WTC11 (cell line): ENCODE results near the gene PRR12. TPM values are rescaled to one million over a fixed set of nuclear protein-coding genes. Genes with fewer than 3 reads are reported as not detected.

Source experiments
- ATAC-seq: fragments of 200-7000 bp; cut with Tn5 transposase; 2 replicates; pipeline ENCODE4 v1.10.0; 2021; ENCODE audit warnings: mild to moderate bottlenecking, moderate library complexity
- CTCF ChIA-PET: fragments of 300-600 bp; sonication (Branson Sonifier 250); formaldehyde crosslinking; loops from one replicate; lab custom pipeline; 2021; ENCODE audit warnings: antibody characterized with exemption; lab: Charles Lee
- POLR2A ChIA-PET: fragments of 350-600 bp; sonication (Branson Sonifier 250); formaldehyde crosslinking; loops from one replicate; lab custom pipeline; 2021; ENCODE audit warnings: antibody characterized with exemption; lab: Charles Lee
- DNase-seq: peaks from one replicate; pipeline ENCODE4 v3.0.0; 2021; ENCODE audit warnings: low spot score
- H3K27ac Mint-ChIP-seq: 2 replicates; pipeline ENCODE4 v1.8.0; 2021; ENCODE audit warnings: mixed read lengths
- H3K27me3 Mint-ChIP-seq: 2 replicates; pipeline ENCODE4 v1.8.0; 2021; ENCODE audit warnings: low read depth, mild to moderate bottlenecking, moderate library complexity, mixed read lengths
- H3K36me3 Mint-ChIP-seq: 2 replicates; pipeline ENCODE4 v1.8.0; 2021; ENCODE audit warnings: mixed read lengths
- H3K4me1 Mint-ChIP-seq: 2 replicates; pipeline ENCODE4 v1.8.0; 2022; ENCODE audit warnings: mixed read lengths
- H3K4me3 Mint-ChIP-seq: 2 replicates; pipeline ENCODE4 v1.8.0; 2021; ENCODE audit warnings: mild to moderate bottlenecking, moderate library complexity, mixed read lengths
- H3K9me3 Mint-ChIP-seq: 2 replicates; pipeline ENCODE4 v1.8.0; 2021; ENCODE audit warnings: mixed read lengths
- CREM ChIP-seq: sonication (generic); formaldehyde crosslinking; IDR thresholded peaks from 2 replicates; pipeline ENCODE4 v1.8.1; 2022; ENCODE audit warnings: mild to moderate bottlenecking, missing genetic modification reagents, moderate library complexity
- ETV6 ChIP-seq: sonication (generic); formaldehyde crosslinking; IDR thresholded peaks from 2 replicates; pipeline ENCODE4 v1.8.1; 2022; ENCODE audit warnings: mild to moderate bottlenecking, missing genetic modification reagents
- GABPB1 ChIP-seq: sonication (generic); formaldehyde crosslinking; IDR thresholded peaks from 2 replicates; pipeline ENCODE4 v1.8.1; 2023; ENCODE audit warnings: mild to moderate bottlenecking, missing genetic modification reagents
- HMGA2 ChIP-seq: fragments of 250-450 bp; sonication (Bioruptor Pico); IDR thresholded peaks from 2 replicates; pipeline ENCODE4 v1.4.0; 2021; ENCODE audit warnings: mild to moderate bottlenecking, moderate library complexity
- PRRX2 ChIP-seq: fragments of 250-450 bp; sonication (Bioruptor Pico); IDR thresholded peaks from 2 replicates; pipeline ENCODE4 v1.8.0; 2021; ENCODE audit warnings: mild to moderate bottlenecking
- RORB ChIP-seq: fragments of 250-450 bp; sonication (Bioruptor Pico); IDR thresholded peaks from 2 replicates; pipeline ENCODE4 v1.9.0; 2021; ENCODE audit warnings: mild to moderate bottlenecking
- ZNF219 ChIP-seq: sonication (generic); formaldehyde crosslinking; IDR thresholded peaks from 2 replicates; pipeline ENCODE4 v1.8.0; 2023; ENCODE audit warnings: missing genetic modification reagents, mild to moderate bottlenecking, borderline replicate concordance
- ZNF423 ChIP-seq: fragments of 250-450 bp; sonication (Bioruptor Pico); IDR thresholded peaks from 2 replicates; pipeline ENCODE4 v2.1.2; 2022; ENCODE audit warnings: mild to moderate bottlenecking, moderate library complexity
- total RNA-seq: library from RNA; stranded (reverse); gene quantifications from 3 replicates; pipeline ENCODE4 v1.2.3, GENCODE V29; 2021
- TF ChIP-seq, protein P1 (sequence below): fragments of 250-450 bp; sonication (Bioruptor Pico); IDR thresholded peaks from 2 replicates; pipeline ENCODE4 v1.9.0; 2021; ENCODE audit warnings: mild to moderate bottlenecking
- TF ChIP-seq, protein P2 (sequence below): sonication (generic); formaldehyde crosslinking; IDR thresholded peaks from 2 replicates; pipeline ENCODE4 v1.8.1; 2022; ENCODE audit warnings: low read depth, missing genetic modification reagents, borderline replicate concordance
- TF ChIP-seq, protein P3 (sequence below): sonication (generic); formaldehyde crosslinking; IDR thresholded peaks from 2 replicates; pipeline ENCODE4 v1.8.1; 2023; ENCODE audit warnings: mild to moderate bottlenecking, moderate library complexity, missing genetic modification reagents
- TF ChIP-seq, protein P4 (sequence below): sonication (generic); formaldehyde crosslinking; IDR thresholded peaks from 2 replicates; pipeline ENCODE4 v1.8.0; 2022; ENCODE audit warnings: mild to moderate bottlenecking, missing genetic modification reagents
- TF ChIP-seq, protein P5 (sequence below): fragments of 250-450 bp; sonication (Bioruptor Pico); IDR thresholded peaks from 2 replicates; pipeline ENCODE4 v1.9.0; 2021; ENCODE audit warnings: mild to moderate bottlenecking, borderline replicate concordance
- TF ChIP-seq, protein P6 (sequence below): sonication (generic); formaldehyde crosslinking; IDR thresholded peaks from 2 replicates; pipeline ENCODE4 v1.8.1; 2022; ENCODE audit warnings: missing genetic modification reagents, borderline replicate concordance

PRR12 gene
- total RNA-seq, 1 experiment from 2014 or later = 86.1 TPM

DNA sequence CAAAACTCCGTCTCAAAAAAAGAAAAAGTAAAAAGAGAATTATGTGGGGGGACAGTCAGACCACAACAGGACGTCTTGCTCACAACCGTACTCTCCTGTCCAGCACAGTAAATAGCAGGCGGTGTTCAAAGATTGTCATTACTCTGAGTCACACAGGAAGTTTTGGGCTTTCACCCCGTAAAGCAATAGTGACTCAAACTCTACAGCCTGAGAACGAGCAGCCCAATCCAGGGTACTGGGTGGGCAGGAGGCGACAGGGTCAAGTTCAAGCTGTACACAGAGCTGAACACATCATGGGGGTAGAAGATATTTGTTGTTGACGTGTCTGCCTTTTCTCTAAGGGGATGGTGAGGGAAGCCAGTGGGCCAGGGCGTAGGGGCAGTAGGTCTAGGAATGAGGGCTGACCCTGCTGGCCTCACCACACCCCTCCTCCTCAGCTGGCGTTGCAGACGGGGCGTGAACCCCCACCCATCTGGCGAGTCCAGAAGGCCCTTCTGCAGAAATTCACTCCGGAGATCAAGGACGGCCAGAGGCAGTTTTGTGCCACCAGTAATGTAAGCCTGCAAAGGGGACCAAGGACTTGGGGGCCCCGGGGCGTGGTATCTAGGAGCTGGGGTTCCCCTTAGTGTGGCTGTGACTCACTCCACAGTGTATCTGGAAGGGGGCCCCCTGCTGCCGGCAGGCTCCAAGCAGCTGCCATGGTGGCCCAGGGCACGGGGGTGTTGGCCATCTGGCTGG is 23.3 kb downstream of the PRR12 start (continued):
- TF ChIP-seq, protein P1, sequence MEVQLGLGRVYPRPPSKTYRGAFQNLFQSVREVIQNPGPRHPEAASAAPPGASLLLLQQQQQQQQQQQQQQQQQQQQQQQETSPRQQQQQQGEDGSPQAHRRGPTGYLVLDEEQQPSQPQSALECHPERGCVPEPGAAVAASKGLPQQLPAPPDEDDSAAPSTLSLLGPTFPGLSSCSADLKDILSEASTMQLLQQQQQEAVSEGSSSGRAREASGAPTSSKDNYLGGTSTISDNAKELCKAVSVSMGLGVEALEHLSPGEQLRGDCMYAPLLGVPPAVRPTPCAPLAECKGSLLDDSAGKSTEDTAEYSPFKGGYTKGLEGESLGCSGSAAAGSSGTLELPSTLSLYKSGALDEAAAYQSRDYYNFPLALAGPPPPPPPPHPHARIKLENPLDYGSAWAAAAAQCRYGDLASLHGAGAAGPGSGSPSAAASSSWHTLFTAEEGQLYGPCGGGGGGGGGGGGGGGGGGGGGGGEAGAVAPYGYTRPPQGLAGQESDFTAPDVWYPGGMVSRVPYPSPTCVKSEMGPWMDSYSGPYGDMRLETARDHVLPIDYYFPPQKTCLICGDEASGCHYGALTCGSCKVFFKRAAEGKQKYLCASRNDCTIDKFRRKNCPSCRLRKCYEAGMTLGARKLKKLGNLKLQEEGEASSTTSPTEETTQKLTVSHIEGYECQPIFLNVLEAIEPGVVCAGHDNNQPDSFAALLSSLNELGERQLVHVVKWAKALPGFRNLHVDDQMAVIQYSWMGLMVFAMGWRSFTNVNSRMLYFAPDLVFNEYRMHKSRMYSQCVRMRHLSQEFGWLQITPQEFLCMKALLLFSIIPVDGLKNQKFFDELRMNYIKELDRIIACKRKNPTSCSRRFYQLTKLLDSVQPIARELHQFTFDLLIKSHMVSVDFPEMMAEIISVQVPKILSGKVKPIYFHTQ (CRISPR knock-in tag) = no peak
- TF ChIP-seq, all 79 proteins: peak for 0

DNA sequence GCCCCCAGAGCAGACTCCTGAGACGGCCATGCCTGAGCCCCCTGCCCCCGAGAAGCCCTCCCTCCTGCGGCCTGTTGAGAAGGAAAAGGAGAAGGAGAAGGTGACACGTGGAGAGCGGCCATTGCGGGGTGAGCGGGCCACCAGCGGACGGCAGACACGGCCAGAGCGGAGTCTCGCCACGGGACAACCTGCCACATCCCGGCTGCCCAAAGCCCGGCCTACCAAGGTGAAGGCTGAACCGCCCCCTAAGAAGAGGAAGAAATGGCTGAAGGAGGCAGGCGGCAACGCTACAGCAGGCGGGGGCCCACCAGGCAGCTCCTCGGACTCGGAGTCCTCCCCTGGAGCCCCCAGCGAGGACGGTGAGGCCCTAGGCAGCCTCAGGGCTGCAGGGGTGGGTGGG is 24.9 kb downstream of the PRR12 start:
- ChIA-PET POLR2A (no interaction called here), CTCF (interaction anchor here (1.1 kb wide), 1 partner anchor 45 kb away, joined by 4 read pairs; no protein-coding TSS in a partner anchor)
- ATAC-seq (no peak), DNase-seq (no peak)
- Mint-ChIP-seq H3K4me3 (no peak overlapping the region), H3K27me3 (no peaks in the 10 kb centered on the region), H3K27ac (no peak overlapping the region), H3K4me1 (no peaks in the 10 kb centered on the region), H3K36me3 (peaks cover 57% of the 10 kb centered on the region), H3K9me3 (no peaks in the 10 kb centered on the region)
- TF ChIP-seq PRRX2 (CRISPR knock-in tag) = no peak
- TF ChIP-seq, protein P2, sequence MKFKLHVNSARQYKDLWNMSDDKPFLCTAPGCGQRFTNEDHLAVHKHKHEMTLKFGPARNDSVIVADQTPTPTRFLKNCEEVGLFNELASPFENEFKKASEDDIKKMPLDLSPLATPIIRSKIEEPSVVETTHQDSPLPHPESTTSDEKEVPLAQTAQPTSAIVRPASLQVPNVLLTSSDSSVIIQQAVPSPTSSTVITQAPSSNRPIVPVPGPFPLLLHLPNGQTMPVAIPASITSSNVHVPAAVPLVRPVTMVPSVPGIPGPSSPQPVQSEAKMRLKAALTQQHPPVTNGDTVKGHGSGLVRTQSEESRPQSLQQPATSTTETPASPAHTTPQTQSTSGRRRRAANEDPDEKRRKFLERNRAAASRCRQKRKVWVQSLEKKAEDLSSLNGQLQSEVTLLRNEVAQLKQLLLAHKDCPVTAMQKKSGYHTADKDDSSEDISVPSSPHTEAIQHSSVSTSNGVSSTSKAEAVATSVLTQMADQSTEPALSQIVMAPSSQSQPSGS (CRISPR knock-in tag) = no peak
- TF ChIP-seq, protein P3, sequence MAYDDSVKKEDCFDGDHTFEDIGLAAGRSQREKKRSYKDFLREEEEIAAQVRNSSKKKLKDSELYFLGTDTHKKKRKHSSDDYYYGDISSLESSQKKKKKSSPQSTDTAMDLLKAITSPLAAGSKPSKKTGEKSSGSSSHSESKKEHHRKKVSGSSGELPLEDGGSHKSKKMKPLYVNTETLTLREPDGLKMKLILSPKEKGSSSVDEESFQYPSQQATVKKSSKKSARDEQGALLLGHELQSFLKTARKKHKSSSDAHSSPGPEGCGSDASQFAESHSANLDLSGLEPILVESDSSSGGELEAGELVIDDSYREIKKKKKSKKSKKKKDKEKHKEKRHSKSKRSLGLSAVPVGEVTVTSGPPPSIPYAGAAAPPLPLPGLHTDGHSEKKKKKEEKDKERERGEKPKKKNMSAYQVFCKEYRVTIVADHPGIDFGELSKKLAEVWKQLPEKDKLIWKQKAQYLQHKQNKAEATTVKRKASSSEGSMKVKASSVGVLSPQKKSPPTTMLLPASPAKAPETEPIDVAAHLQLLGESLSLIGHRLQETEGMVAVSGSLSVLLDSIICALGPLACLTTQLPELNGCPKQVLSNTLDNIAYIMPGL (CRISPR knock-in tag) = no peak
- TF ChIP-seq, protein P4, sequence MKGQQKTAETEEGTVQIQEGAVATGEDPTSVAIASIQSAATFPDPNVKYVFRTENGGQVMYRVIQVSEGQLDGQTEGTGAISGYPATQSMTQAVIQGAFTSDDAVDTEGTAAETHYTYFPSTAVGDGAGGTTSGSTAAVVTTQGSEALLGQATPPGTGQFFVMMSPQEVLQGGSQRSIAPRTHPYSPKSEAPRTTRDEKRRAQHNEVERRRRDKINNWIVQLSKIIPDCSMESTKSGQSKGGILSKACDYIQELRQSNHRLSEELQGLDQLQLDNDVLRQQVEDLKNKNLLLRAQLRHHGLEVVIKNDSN (CRISPR knock-in tag) = no peak

DNA sequence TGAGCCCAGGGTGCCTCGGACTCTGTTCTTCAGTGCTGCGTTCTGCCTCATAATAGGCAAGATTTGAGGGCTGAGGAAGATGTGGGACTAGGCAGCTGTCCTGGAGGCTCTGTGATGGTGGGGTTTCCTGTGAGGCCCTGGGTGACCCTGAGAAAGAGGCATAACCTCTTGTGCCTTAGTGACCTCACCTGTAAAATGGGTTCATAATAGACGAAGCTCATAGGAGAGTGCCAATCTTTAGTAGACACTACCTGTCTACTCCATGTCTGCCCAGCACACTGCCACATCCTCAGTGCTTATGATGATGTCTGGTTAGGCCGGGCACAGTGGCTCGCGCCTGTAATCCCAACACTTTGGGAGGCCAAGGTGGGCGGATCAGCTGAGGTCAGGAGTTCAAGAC is 25.6 kb downstream of the PRR12 start:
- no peak for TF ChIP-seq RORB (CRISPR knock-in tag)
- no peak for TF ChIP-seq GABPB1
- no peak for TF ChIP-seq CREM (CRISPR knock-in tag)
- no peak for TF ChIP-seq ETV6
- no peak for TF ChIP-seq HMGA2 (CRISPR knock-in tag)
- Mint-ChIP-seq H3K9me3 (no peaks in the 10 kb centered on the region), H3K36me3 (peaks cover 57% of the 10 kb centered on the region), H3K4me1 (no peaks in the 10 kb centered on the region), H3K27ac (no peak overlapping the region), H3K4me3 (no peak overlapping the region), H3K27me3 (no peaks in the 10 kb centered on the region)
- DNase-seq (no peak), ATAC-seq (no peak)
- CTCF ChIA-PET = interaction anchor here (1.1 to 1.2 kb wide), 2 partner anchors 9 to 46 kb away, joined by 3 to 4 read pairs; no protein-coding TSS in a partner anchor
- POLR2A ChIA-PET = no interaction called here

DNA sequence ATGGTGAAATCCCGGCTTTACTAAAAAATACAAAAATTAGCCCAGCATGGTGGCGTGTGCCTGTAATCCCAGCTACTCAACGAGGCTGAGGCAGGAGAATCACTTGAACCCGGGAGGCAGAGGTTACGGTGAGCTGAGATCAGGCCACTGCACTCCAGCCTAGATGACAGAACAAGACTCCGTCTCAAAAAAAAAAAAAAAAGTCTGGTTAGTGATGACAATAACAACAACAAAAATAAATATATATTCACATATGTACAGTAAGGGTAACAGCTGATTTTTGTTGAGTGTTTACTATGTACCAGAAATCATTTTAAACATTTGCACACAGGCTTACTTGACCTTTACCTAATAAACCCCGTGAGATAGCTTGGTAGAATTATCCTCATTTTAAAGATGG is 26.0 kb downstream of the PRR12 start:
- ATAC-seq = no peak
- H3K27me3 Mint-ChIP-seq = no peaks in the 10 kb centered on the region
- CTCF ChIA-PET = interaction anchor here (0.7 to 1.6 kb wide), 3 partner anchors 9 to 56 kb away, joined by 3 to 4 read pairs (median 3); no protein-coding TSS in a partner anchor
- no peak for DNase-seq
- H3K9me3 Mint-ChIP-seq = no peaks in the 10 kb centered on the region
- peaks cover 61% of the 10 kb centered on the region for H3K36me3 Mint-ChIP-seq
- H3K4me3 Mint-ChIP-seq = no peak overlapping the region
- H3K4me1 Mint-ChIP-seq = no peaks in the 10 kb centered on the region
- no peak overlapping the region for H3K27ac Mint-ChIP-seq
- POLR2A ChIA-PET = no interaction called here
- no peak for TF ChIP-seq ZNF423 (CRISPR knock-in tag)
- TF ChIP-seq, protein P4 (CRISPR knock-in tag) = no peak
- TF ChIP-seq, protein P5, sequence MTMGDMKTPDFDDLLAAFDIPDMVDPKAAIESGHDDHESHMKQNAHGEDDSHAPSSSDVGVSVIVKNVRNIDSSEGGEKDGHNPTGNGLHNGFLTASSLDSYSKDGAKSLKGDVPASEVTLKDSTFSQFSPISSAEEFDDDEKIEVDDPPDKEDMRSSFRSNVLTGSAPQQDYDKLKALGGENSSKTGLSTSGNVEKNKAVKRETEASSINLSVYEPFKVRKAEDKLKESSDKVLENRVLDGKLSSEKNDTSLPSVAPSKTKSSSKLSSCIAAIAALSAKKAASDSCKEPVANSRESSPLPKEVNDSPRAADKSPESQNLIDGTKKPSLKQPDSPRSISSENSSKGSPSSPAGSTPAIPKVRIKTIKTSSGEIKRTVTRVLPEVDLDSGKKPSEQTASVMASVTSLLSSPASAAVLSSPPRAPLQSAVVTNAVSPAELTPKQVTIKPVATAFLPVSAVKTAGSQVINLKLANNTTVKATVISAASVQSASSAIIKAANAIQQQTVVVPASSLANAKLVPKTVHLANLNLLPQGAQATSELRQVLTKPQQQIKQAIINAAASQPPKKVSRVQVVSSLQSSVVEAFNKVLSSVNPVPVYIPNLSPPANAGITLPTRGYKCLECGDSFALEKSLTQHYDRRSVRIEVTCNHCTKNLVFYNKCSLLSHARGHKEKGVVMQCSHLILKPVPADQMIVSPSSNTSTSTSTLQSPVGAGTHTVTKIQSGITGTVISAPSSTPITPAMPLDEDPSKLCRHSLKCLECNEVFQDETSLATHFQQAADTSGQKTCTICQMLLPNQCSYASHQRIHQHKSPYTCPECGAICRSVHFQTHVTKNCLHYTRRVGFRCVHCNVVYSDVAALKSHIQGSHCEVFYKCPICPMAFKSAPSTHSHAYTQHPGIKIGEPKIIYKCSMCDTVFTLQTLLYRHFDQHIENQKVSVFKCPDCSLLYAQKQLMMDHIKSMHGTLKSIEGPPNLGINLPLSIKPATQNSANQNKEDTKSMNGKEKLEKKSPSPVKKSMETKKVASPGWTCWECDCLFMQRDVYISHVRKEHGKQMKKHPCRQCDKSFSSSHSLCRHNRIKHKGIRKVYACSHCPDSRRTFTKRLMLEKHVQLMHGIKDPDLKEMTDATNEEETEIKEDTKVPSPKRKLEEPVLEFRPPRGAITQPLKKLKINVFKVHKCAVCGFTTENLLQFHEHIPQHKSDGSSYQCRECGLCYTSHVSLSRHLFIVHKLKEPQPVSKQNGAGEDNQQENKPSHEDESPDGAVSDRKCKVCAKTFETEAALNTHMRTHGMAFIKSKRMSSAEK (CRISPR knock-in tag) = no peak
- TF ChIP-seq ZNF219 (CRISPR knock-in tag) = no peak
- TF ChIP-seq, protein P6, sequence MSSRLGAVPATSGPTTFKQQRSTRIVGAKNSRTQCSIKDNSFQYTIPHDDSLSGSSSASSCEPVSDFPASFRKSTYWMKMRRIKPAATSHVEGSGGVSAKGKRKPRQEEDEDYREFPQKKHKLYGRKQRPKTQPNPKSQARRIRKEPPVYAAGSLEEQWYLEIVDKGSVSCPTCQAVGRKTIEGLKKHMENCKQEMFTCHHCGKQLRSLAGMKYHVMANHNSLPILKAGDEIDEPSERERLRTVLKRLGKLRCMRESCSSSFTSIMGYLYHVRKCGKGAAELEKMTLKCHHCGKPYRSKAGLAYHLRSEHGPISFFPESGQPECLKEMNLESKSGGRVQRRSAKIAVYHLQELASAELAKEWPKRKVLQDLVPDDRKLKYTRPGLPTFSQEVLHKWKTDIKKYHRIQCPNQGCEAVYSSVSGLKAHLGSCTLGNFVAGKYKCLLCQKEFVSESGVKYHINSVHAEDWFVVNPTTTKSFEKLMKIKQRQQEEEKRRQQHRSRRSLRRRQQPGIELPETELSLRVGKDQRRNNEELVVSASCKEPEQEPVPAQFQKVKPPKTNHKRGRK (CRISPR knock-in tag) = no peak
